Astrocyte of the hippocampus (primary cell): Measurements from ENCODE around the gene BHLHE41.

ENCODE experiments used
- DNase-seq: peaks from one replicate; pipeline ENCODE4 v3.0.0; 2011; ENCODE audit warnings: low read depth, low spot score

BHLHE41 gene

GRCh38 chr12:26134540-26134939 is 9.7 kb upstream of the BHLHE41 start:
- DNase-seq = no peak

GRCh38 chr12:26133521-26133920 is 8.7 kb upstream of the BHLHE41 start:
- no peak for DNase-seq

- DNase-seq = no peak
Observed at GRCh38 chr12:26132866-26133265, 8.0 kb upstream of the BHLHE41 start.

- DNase-seq = no peak
Observed at GRCh38 chr12:26131936-26132335, 7.1 kb upstream of the BHLHE41 start.

GRCh38 chr12:26130728-26131127 is 5.9 kb upstream of the BHLHE41 start:
- no peak for DNase-seq

GRCh38 chr12:26128168-26128567 is 3.3 kb upstream of the BHLHE41 start:
- no peak for DNase-seq

GRCh38 chr12:26127404-26127803 is 2.6 kb upstream of the BHLHE41 start:
- DNase-seq = no peak

GRCh38 chr12:26126340-26127284 is 1.8 kb upstream of the BHLHE41 start:
- peak; percentile 96 for DNase-seq

GRCh38 chr12:26125400-26126339 is 833 bp upstream of the BHLHE41 start:
- DNase-seq = peak; percentile 95

- DNase-seq = no peak
Observed at GRCh38 chr12:26123482-26123980, 1.3 kb downstream of the BHLHE41 start.

- DNase-seq = peak; percentile 87
Observed at GRCh38 chr12:26122681-26123481, 2.0 kb downstream of the BHLHE41 start.

- peak; percentile 52 for DNase-seq
Observed at GRCh38 chr12:26122061-26122680, 2.7 kb downstream of the BHLHE41 start.

GRCh38 chr12:26121323-26122060 is 3.3 kb downstream of the BHLHE41 start:
- peak; percentile 32 for DNase-seq

GRCh38 chr12:26120561-26121274 is 4.1 kb downstream of the BHLHE41 start:
- DNase-seq = peak; percentile 37

- DNase-seq = peak; percentile 76
Observed at GRCh38 chr12:26119391-26119989, 5.3 kb downstream of the BHLHE41 start.

- DNase-seq = no peak
Observed at GRCh38 chr12:26118308-26118707, 6.5 kb downstream of the BHLHE41 start.

GRCh38 chr12:26116829-26117715 is 7.8 kb downstream of the BHLHE41 start:
- no peak for DNase-seq
